HL-60/S4 (cell line): Measurements from ENCODE around the gene COL24A1.
"Not testable (repeated sequence)": the region's sequence is repeated elsewhere in the genome, so short reads cannot be mapped to it uniquely, and the experiment has no call there.

Experiments used
- in situ Hi-C: fragments of 300-500 bp; cut with MboI; formaldehyde crosslinking; loops from 2 replicates; pipeline ENCODE4 v1.14.3; 2022; ENCODE audit warnings: low sequenced_read_pairs

Gene COL24A1

GRCh38 chr1:85822696-85823095, 333.9 kb downstream of the COL24A1 start:
- in situ Hi-C loops = no loop called here

GRCh38 chr1:85818371-85818770, 338.2 kb downstream of the COL24A1 start:
- in situ Hi-C loops = no loop called here

GRCh38 chr1:85816606-85817005, 340.0 kb downstream of the COL24A1 start:
- in situ Hi-C loops = no loop called here

- in situ Hi-C loops = no loop called here
Observed at GRCh38 chr1:85815906-85816305, 340.7 kb downstream of the COL24A1 start.

GRCh38 chr1:85806236-85806965, 350.2 kb downstream of the COL24A1 start:
- in situ Hi-C loops = no loop called here

- in situ Hi-C loops = no loop called here
Observed at GRCh38 chr1:85801520-85801919, 355.1 kb downstream of the COL24A1 start.

GRCh38 chr1:85799737-85800136, 356.8 kb downstream of the COL24A1 start:
- in situ Hi-C loops = no loop called here

- in situ Hi-C loops = no loop called here
Observed at GRCh38 chr1:85798419-85798818, 358.2 kb downstream of the COL24A1 start.

GRCh38 chr1:85777021-85777420, 379.6 kb downstream of the COL24A1 start:
- in situ Hi-C loops = not testable (repeated sequence)

GRCh38 chr1:85762804-85763203, 393.8 kb downstream of the COL24A1 start:
- in situ Hi-C loops = no loop called here

- in situ Hi-C loops = no loop called here
Observed at GRCh38 chr1:85756864-85757263, 399.7 kb downstream of the COL24A1 start.

GRCh38 chr1:85748120-85748519, 408.5 kb downstream of the COL24A1 start:
- in situ Hi-C loops = no loop called here

GRCh38 chr1:85746777-85747176, 409.8 kb downstream of the COL24A1 start:
- in situ Hi-C loops = no loop called here

GRCh38 chr1:85743814-85744213, 412.8 kb downstream of the COL24A1 start:
- in situ Hi-C loops = no loop called here

- in situ Hi-C loops = no loop called here
Observed at GRCh38 chr1:85734931-85735330, 421.6 kb downstream of the COL24A1 start.

GRCh38 chr1:85718678-85719340, 437.8 kb downstream of the COL24A1 start:
- in situ Hi-C loops = no loop called here

GRCh38 chr1:85714418-85715114, 442.0 kb downstream of the COL24A1 start:
- in situ Hi-C loops = not testable (repeated sequence)

GRCh38 chr1:85708829-85709227, 447.7 kb downstream of the COL24A1 start:
- in situ Hi-C loops = no loop called here

- in situ Hi-C loops = no loop called here
Observed at GRCh38 chr1:85707990-85708828, 448.4 kb downstream of the COL24A1 start, which contains the start of gene ZNHIT6. ZNHIT6 (minus strand) TSS chr1:85708433; CDS start chr1:85708284, 149 bp downstream.

GRCh38 chr1:85707267-85707989, 449.1 kb downstream of the COL24A1 start:
- in situ Hi-C loops = no loop called here
